H1 (cell line): Measurements from ENCODE around the gene TASOR2.

Experiments used
- BCL11A ChIP-seq, 2 experiments: IDR thresholded peaks; one replicate each; pipeline ENCODE4 v1.6.1; 2011; ENCODE audit warnings: low read depth in 2 of 2, low read length in 2 of 2, mild to moderate bottlenecking in 2 of 2
- CBX5 ChIP-seq: fragments of 300-800, 300-1000 bp; sonication (generic); IDR thresholded peaks from 2 replicates; pipeline ENCODE4 v1.7.1; 2016; ENCODE audit warnings: antibody characterized with exemption, low read length, low read depth
- CREB1 ChIP-seq: IDR thresholded peaks from 2 replicates; pipeline ENCODE4 v1.6.1; 2012; ENCODE audit warnings: inconsistent platforms
- GABPA ChIP-seq: IDR thresholded peaks from 2 replicates; pipeline ENCODE4 v1.6.1; 2011; ENCODE audit warnings: mild to moderate bottlenecking, low read length, moderate library complexity, borderline replicate concordance; ENCODE audit not compliant: insufficient read depth
- JUN ChIP-seq: IDR thresholded peaks from 2 replicates; pipeline ENCODE4 v1.6.1; 2011; ENCODE audit warnings: low read depth, mild to moderate bottlenecking, improper control_type of control experiment, low read length
- RAD21 ChIP-seq, 2 experiments: IDR thresholded peaks in 1 of 2; conservative IDR thresholded peaks in 1 of 2; 2 replicates each; pipeline ENCODE4 v1.6.1; 2011; ENCODE audit warnings: low read depth in 2 of 2, low read length in 2 of 2, improper control_type of control experiment in 1 of 2, inconsistent platforms in 1 of 2, mild to moderate bottlenecking in 1 of 2, moderate library complexity in 1 of 2
- RBBP5 ChIP-seq: IDR thresholded peaks from 2 replicates; pipeline ENCODE4 v1.7.1; 2012; ENCODE audit warnings: low read depth, mild to moderate bottlenecking, inconsistent platforms, low read length, moderate library complexity, borderline replicate concordance
- RFX5 ChIP-seq: IDR thresholded peaks from 2 replicates; pipeline ENCODE4 v1.6.1; 2011; ENCODE audit warnings: low read depth, low read length, improper control_type of control experiment, borderline replicate concordance
- TF ChIP-seq, protein P1 (sequence below): IDR thresholded peaks from 2 replicates; pipeline ENCODE4 v1.6.1; 2011; ENCODE audit warnings: low read length, improper control_type of control experiment
- TF ChIP-seq, protein P2 (sequence below), 3 experiments: IDR thresholded peaks; 1 replicate in 2 of 3; 2 replicates in 1 of 3; pipeline versions ENCODE4 v1.5.1 to v1.6.1; 2011; ENCODE audit warnings: low read length in 3 of 3, mild to moderate bottlenecking in 3 of 3, inconsistent platforms in 2 of 3, low read depth in 1 of 3, moderate library complexity in 1 of 3; ENCODE audit not compliant: insufficient read depth in 1 of 3; ENCODE audit errors: control extremely low read depth in 1 of 3

DNA sequence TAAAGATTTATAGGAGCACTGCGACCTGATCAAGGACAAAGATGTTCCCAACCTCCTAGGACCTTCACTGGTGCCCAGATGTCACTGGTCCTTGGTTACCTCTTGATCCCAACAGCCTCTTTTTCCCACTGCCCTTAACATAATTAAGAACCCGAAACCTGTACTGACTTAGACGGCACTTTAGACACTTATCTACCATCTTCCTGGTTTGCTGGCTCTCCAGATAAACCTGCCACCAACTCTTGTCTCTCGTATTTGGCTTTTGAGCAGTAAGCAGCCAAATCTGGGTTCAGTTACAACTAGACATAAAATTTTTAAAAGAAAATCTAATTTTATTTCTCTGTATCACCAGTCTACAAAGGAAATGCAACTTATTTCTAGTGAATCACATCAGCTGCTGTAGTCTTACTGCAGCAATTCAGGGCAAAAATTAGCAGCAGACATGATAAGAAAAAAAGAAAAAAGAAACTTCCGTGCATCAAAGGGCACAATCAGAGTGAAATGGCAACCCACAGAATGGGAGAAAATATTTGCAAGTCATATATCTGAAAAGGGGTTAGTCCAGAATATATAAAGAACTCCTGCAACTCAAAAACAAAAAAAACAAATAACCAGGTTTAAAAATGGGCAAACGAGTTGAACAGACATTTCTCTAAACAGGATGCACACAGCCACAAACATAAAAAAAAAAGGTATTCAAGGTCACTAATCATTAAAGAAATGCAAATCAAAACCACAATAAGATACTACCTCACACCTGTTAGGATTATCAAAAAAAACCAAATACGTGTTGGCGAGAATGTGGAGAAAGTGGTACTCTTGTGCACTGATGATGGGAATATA is 27.7 kb upstream of the TASOR2 start:
- TF ChIP-seq GABPA = no peak
- TF ChIP-seq, protein P1, sequence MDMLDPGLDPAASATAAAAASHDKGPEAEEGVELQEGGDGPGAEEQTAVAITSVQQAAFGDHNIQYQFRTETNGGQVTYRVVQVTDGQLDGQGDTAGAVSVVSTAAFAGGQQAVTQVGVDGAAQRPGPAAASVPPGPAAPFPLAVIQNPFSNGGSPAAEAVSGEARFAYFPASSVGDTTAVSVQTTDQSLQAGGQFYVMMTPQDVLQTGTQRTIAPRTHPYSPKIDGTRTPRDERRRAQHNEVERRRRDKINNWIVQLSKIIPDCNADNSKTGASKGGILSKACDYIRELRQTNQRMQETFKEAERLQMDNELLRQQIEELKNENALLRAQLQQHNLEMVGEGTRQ = no peak
- TF ChIP-seq, protein P2, sequence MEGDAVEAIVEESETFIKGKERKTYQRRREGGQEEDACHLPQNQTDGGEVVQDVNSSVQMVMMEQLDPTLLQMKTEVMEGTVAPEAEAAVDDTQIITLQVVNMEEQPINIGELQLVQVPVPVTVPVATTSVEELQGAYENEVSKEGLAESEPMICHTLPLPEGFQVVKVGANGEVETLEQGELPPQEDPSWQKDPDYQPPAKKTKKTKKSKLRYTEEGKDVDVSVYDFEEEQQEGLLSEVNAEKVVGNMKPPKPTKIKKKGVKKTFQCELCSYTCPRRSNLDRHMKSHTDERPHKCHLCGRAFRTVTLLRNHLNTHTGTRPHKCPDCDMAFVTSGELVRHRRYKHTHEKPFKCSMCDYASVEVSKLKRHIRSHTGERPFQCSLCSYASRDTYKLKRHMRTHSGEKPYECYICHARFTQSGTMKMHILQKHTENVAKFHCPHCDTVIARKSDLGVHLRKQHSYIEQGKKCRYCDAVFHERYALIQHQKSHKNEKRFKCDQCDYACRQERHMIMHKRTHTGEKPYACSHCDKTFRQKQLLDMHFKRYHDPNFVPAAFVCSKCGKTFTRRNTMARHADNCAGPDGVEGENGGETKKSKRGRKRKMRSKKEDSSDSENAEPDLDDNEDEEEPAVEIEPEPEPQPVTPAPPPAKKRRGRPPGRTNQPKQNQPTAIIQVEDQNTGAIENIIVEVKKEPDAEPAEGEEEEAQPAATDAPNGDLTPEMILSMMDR (IDR thresholded peaks at IDR 0.05; ENCODE audit: control extremely low read depth in 1 of 3, insufficient read depth in 1 of 3, low read depth in 1 of 3, low read length in 3 of 3) = no peak
- no peak for TF ChIP-seq RBBP5
- TF ChIP-seq CBX5 = no peak
- TF ChIP-seq RAD21 (IDR thresholded peaks at IDR 0.05 in 1 of 2, conservative IDR thresholded peaks at IDR 0.05 in 1 of 2; ENCODE audit: low read depth in 2 of 2, low read length in 2 of 2) = no peak
- TF ChIP-seq RFX5 = no peak
- TF ChIP-seq BCL11A (IDR thresholded peaks at IDR 0.05; ENCODE audit: low read depth in 2 of 2, low read length in 2 of 2) = no peak
- TF ChIP-seq JUN = no peak
- no peak for TF ChIP-seq CREB1
